Bronchial epithelial cell (primary cell): Measurements from ENCODE around the gene SLC25A3. TPM values are rescaled to one million over a fixed set of nuclear protein-coding genes. Genes with fewer than 3 reads are reported as not detected.

Experiments
- DNase-seq: peaks from one replicate; pipeline ENCODE4 v3.0.0-alpha.2; 2010; ENCODE audit warnings: low read depth
- FAIRE-seq: peaks from 2 replicates; lab custom pipeline; 2011; peaks lifted over from hg19 to GRCh38; lab: Jason Lieb, UNC
- H3K27me3 ChIP-seq: 2 replicates; pipeline ENCODE4 v1.5.1; 2011; ENCODE audit warnings: low read length; ENCODE audit not compliant: control insufficient read depth, insufficient read depth
- H3K36me3 ChIP-seq: 2 replicates; pipeline ENCODE4 v1.5.1; 2011; ENCODE audit warnings: low read length; ENCODE audit not compliant: control insufficient read depth, insufficient read depth
- H3K4me3 ChIP-seq: 2 replicates; pipeline ENCODE4 v1.5.1; 2011; ENCODE audit warnings: mild to moderate bottlenecking, low read depth, low read length, control low read depth
- total RNA-seq: library from RNA; depleted of rRNA; stranded (reverse); fragments of >200 nt; gene quantifications from 2 replicates; pipeline ENCODE4 v1.2.1, GENCODE V29; 2014
- TF ChIP-seq, protein P1 (sequence below): IDR thresholded peaks from 2 replicates; pipeline ENCODE4 v1.5.1; 2011; ENCODE audit warnings: mild to moderate bottlenecking, moderate library complexity, low read length, control low read depth, inconsistent platforms; ENCODE audit not compliant: insufficient read depth, severe bottlenecking

Gene SLC25A3
- total RNA-seq, 1 donor from 2014 or later = 786 TPM

DNA sequence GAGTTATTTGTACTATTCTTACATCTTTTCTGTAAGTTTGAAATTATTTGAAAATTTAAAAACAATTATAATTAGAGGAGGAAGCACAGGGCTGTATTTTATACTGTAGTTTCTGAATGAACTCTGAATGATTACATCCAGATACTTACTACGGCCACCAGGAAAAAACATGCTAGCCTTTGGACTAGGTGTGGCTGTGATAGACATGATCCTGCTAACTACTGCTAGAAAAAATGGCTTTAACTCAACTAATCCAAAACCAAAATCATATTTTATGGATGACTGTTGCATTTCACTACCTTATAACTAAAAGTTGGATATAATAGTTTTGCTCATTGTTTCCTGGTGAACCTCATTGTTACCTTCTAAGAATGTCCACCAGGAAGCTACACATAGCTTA is 15.1 kb upstream of the SLC25A3 start:
- FAIRE-seq = no peak
- no peak overlapping the region for H3K4me3 ChIP-seq
- no peaks in the 10 kb centered on the region for H3K36me3 ChIP-seq
- TF ChIP-seq, protein P1, sequence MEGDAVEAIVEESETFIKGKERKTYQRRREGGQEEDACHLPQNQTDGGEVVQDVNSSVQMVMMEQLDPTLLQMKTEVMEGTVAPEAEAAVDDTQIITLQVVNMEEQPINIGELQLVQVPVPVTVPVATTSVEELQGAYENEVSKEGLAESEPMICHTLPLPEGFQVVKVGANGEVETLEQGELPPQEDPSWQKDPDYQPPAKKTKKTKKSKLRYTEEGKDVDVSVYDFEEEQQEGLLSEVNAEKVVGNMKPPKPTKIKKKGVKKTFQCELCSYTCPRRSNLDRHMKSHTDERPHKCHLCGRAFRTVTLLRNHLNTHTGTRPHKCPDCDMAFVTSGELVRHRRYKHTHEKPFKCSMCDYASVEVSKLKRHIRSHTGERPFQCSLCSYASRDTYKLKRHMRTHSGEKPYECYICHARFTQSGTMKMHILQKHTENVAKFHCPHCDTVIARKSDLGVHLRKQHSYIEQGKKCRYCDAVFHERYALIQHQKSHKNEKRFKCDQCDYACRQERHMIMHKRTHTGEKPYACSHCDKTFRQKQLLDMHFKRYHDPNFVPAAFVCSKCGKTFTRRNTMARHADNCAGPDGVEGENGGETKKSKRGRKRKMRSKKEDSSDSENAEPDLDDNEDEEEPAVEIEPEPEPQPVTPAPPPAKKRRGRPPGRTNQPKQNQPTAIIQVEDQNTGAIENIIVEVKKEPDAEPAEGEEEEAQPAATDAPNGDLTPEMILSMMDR = no peak
- no peaks in the 10 kb centered on the region for H3K27me3 ChIP-seq
- no peak for DNase-seq

DNA sequence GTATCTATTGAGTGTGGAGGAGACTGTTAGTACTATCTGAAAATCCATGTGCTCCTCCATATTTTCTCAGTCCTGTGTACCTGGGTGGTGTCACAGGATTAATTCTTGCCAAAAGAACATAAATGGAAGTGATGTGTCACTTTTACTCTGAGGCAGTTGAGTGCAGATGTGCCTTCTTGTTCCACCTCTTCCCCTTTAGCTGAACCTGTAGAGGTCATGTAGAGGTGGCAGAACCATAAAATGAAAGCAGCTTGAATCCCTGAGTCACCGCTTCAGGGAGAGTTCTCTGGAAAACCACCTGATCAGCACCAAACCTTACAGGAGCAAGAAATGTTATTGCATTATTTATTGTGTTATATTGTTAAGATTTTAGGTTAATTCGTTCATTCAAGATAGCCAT is 14.7 kb upstream of the SLC25A3 start:
- DNase-seq (peak; percentile 23), FAIRE-seq (no peak)
- Histone ChIP-seq H3K27me3 (no peaks in the 10 kb centered on the region), H3K36me3 (no peaks in the 10 kb centered on the region), H3K4me3 (no peak overlapping the region)
- TF ChIP-seq, protein P1 = no peak

DNA sequence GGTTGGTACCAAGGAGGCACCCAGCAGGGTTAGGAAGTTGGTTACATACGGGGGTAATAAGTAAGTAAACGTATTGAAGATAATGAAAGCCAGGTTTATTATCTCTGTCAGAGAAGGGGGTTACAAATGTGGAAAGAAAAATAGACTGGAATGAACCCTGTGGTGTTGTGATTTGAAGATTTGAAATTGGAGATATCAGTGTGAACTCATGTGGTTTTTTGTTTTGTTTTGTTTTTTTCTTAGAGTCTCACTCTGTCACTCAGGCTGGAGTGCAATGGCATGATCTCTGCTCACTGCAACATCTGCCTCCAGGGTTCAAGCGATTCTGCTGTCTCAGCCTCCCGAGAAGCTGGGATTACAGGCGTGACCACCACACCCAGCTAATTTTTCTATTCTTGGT is 14.1 kb upstream of the SLC25A3 start:
- H3K36me3 ChIP-seq = no peaks in the 10 kb centered on the region
- no peak overlapping the region for H3K4me3 ChIP-seq
- no peak for FAIRE-seq
- H3K27me3 ChIP-seq = no peaks in the 10 kb centered on the region
- TF ChIP-seq, protein P1 = no peak
- DNase-seq = no peak

DNA sequence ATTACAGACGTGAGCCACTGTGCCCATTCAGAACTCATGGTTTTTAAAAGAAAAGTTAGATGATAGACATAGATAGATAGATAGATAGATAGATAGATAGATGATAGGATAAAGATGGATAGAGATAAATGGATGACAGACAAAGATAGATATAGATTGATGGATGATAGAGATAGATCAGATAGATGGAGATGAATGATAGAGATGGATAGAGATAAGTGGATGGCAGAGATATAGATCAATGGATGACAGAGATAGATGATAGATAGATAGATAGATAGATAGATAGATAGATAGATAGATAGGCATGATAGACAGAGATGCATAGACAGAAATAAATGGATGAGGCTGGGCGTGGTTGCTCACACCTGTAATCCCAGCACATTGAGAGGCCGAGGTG is 13.7 kb upstream of the SLC25A3 start:
- DNase-seq (no peak), FAIRE-seq (no peak)
- TF ChIP-seq, protein P1 = no peak
- no peak overlapping the region for H3K4me3 ChIP-seq
- no peaks in the 10 kb centered on the region for H3K27me3 ChIP-seq
- no peaks in the 10 kb centered on the region for H3K36me3 ChIP-seq

DNA sequence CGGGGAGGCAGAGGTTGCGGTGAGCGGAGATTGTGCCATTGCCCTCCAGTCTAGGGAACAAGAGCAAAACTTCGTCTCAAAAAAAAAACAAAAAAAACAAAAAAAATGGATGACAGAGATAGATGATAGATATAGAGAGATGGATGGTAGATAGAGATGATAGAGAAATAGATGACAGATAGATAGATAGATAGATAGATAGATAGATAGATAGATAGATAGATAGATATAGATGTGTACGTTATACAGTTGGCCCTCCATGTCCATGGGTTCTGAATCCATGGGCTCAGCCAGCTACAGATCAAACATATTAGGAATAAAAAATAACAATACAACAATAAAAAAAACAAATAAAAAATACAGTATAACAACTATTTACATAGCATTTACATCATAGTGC is 12.8 kb upstream of the SLC25A3 start:
- TF ChIP-seq, protein P1 = no peak
- H3K4me3 ChIP-seq = no peak overlapping the region

DNA sequence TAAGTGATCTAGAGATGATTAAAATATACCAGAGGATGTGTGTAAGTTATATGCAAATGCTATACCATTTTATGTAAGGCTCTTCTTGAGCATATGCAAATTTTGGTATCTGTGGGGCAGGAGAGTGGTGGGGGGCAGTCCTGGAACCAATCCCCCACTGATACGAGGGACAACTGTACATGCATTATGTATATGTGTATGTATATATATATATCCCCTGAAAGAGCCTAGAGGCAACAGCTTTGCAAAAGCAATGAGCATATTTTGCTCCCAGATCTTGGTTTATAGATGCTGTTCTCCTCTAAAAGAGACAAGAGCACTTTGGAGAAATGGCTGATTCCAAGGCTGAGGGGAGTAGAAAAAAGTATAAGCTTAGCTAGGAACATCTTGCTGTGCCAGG is 12.4 kb upstream of the SLC25A3 start:
- Histone ChIP-seq H3K4me3 (no peak overlapping the region), H3K27me3 (no peaks in the 10 kb centered on the region), H3K36me3 (no peaks in the 10 kb centered on the region)
- FAIRE-seq = no peak
- TF ChIP-seq, protein P1 = no peak
- no peak for DNase-seq

More for the DNA sequence above, 12.8 kb upstream of the SLC25A3 start:
- FAIRE-seq = no peak
- Histone ChIP-seq H3K27me3 (no peaks in the 10 kb centered on the region), H3K36me3 (no peaks in the 10 kb centered on the region)
- DNase-seq = no peak
